ENCODE data around the gene TCEAL7.

TCEAL7 gene

DNA sequence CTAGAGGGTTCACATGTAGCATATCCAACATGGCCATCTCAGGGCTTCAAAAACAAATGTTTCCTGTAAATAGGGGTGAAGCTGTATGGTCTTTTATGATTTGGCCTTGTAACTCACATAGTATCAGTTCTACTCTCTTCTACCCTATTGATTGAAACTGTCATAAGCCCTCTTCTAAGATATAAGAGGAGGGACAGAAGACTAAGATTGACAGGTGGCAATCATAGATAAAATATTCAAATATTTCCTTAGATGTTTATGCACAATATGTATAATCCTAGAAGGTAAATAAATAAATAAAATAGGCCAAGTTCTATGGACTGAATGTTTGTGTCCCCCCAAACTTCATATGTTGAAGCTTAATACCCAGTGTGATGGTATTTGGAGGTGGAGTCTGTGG lies 39.4 kb downstream of the TCEAL7 start:
- no peak for DNase-seq

DNA sequence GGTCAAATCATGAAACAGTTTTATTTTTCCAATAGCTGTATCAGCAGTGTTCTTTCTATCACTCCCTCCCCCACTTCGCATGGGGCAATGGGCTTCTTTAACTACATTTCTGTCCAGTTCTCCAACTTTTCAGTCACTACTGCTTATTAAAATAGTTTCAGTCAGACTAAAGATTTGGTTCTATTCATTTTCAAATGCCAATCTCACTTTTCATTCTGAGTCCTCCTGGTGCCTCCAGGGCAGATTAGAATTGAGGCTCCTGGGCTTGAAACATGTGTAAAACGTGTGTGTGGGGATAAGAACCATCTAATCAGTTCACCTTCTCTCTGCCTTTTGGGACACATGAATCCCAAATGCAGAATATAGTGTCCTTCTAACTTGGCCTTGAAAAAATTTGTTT lies 42.8 kb downstream of the TCEAL7 start:
- no peak for DNase-seq

DNA sequence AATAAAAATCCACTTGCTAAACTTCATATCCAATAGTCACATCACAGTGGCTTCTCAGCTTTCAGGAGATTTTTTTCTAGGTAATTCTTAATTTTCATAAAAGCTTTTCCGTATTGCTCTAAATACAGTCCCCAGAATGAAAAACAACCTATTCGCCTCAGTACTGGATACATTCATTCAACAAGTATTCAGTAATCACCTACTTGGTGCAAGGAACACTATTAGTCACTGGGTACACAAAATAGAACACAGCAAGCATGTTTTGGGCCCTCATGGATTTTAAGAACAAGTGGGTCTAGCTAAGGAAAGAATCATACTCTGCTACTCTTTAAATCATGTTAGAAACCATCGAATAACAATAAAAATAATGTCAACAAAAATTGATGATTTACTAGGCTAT lies 43.5 kb downstream of the TCEAL7 start:
- DNase-seq = no peak

DNA sequence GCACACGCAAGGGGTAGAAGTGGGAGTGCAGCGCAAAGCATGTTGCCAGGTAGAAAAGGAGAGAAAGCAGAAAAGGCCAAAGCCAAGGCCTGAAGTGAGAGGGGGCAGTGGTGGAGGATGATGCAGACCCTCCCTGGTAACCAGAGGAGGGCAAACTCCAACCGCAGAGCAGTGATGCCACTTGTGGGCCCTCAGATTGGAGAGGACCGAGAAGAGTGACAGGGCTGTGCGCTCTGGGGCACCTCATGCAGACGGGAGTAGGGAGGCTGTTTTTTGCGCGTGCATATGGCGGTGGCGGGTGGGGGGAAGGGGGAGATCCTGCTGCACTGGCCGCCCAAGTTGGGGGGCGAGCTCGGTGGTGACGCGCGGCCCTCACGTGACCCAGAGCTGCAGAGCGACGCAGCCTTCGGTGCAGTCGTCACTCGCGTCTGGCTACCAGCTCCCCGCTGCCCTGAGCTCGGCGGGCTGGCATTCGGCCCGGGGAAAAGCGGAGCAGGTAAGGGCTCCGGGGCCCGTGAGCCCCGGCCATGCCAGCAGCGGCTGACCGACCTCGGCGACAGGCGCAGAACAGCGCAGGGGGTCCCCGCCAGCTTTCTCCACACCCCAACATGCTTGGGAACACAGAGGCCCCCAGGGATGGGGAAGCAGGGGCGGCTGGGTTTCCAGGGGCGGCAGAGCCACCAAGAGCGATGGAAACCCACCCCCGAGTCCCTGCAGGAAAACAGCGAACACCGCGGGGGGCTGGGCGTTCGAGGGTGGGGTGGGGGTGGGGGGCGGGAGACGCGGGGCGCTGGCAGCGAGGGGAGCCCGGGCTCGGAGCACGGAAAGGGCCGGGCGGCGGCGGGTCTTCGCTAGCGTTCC lies 46.3 kb downstream of the TCEAL7 start, which contains the start of gene BEX3:
Gene BEX3, plus strand, starts transcription at position 421 of the 861 bp plus-strand sequence. CDS start 984 bp downstream, outside the sequence.
- DNase-seq = peak; percentile 66

DNA sequence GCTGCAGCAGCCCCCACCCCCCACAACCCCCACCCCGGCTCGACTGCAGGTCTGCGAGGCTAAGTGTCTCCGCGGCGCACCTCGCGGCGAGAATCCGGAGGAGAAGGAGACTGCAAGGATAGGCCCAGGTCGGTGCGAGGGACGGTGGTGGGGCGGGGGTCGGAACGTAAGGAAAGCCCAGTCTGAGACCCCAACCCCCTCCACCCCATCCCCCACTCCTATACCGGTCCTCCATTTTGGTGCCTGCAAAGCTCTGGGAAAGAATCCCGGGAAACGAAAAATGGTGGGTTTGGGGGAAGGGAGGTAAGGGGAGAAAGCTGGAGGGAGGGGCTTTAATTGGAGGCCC lies 46.9 kb downstream of the TCEAL7 start:
- DNase-seq = peak; percentile 50

DNA sequence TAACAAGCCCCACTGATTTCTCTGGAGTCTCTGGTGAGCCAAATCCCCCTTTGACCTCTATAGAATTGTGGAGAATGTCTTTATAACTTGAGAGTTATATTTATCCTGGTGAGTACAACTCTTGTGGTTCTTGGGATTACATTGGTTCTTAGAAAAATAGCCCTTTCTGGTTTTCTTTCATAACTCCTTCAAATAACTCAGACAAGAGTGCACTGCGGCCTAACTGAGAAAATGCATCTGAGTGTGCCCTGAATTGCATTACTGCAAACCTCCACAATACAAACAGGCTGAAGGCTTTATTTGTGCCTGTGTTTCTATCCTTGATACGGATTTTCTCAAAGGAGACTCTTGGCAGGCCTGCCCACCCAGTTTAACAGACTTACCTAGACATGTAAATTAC lies 49.0 kb downstream of the TCEAL7 start:
- no peak for DNase-seq
